ENCODE results near the gene ANKRD13A.

- no peak for TF ChIP-seq GATA2 (IDR thresholded peaks at IDR 0.05; ENCODE audit: low read depth, low read length)
- TF ChIP-seq GATA3 (IDR thresholded peaks at IDR 0.05; ENCODE audit: low read depth, low read length): no peak
These were observed 11.9 kb downstream of the ANKRD13A start for GRCh38 chr12:110010853-110011723.

All from SH-SY5Y (cell line).